HG03095 (cell line): ENCODE measurements around the gene LAPTM5.
"Not testable (repeated sequence)": the region's sequence is repeated elsewhere in the genome, so short reads cannot be mapped to it uniquely, and the experiment has no call there.

Source experiments
- ATAC-seq: cut with Tn5 transposase; IDR thresholded peaks from one replicate; pipeline ENCODE4 v1.9.1; 2021; ENCODE audit warnings: moderate library complexity; ENCODE audit not compliant: unreplicated experiment

The LAPTM5 gene

GRCh38 chr1:30757352-30758120 lies at the start of gene LAPTM5:
TSS of gene LAPTM5 (minus strand) at chr1:30757774. CDS start at chr1:30757745, 29 bp downstream.
- no peak for ATAC-seq

GRCh38 chr1:30806381-30807317 lies 49.1 kb upstream of the LAPTM5 start:
- no peak for ATAC-seq

GRCh38 chr1:30805304-30806003 lies 47.9 kb upstream of the LAPTM5 start:
- no peak for ATAC-seq

- ATAC-seq, result no peak
Measured at GRCh38 chr1:30804822-30805221, 47.2 kb upstream of the LAPTM5 start.

- ATAC-seq, result no peak
Measured at GRCh38 chr1:30804352-30804751, 46.8 kb upstream of the LAPTM5 start.

GRCh38 chr1:30803562-30803961 lies 46.0 kb upstream of the LAPTM5 start:
- no peak for ATAC-seq

GRCh38 chr1:30801771-30802198 lies 44.2 kb upstream of the LAPTM5 start:
- ATAC-seq, result no peak

- no peak for ATAC-seq
Measured at GRCh38 chr1:30799233-30799511, 41.6 kb upstream of the LAPTM5 start.

- no peak for ATAC-seq
Measured at GRCh38 chr1:30798389-30799232, 41.0 kb upstream of the LAPTM5 start.

GRCh38 chr1:30795026-30795425 lies 37.5 kb upstream of the LAPTM5 start:
- ATAC-seq, result no peak

GRCh38 chr1:30794260-30794659 lies 36.7 kb upstream of the LAPTM5 start:
- no peak for ATAC-seq

GRCh38 chr1:30793209-30793608 lies 35.6 kb upstream of the LAPTM5 start:
- ATAC-seq, result no peak

- no peak for ATAC-seq
Measured at GRCh38 chr1:30791868-30792267, 34.3 kb upstream of the LAPTM5 start.

GRCh38 chr1:30790850-30791778 lies 33.5 kb upstream of the LAPTM5 start:
- ATAC-seq, result no peak

GRCh38 chr1:30790256-30790525 lies 32.6 kb upstream of the LAPTM5 start:
- ATAC-seq, result not testable (repeated sequence)

GRCh38 chr1:30789388-30790255 lies 32.0 kb upstream of the LAPTM5 start:
- no peak for ATAC-seq

GRCh38 chr1:30788580-30789387 lies 31.2 kb upstream of the LAPTM5 start:
- ATAC-seq, result no peak
